Spleen (tissue), 11 donors: ENCODE measurements around the gene KRT15. TPM values are rescaled to one million over a fixed set of nuclear protein-coding genes. Genes with fewer than 3 reads are reported as not detected.

Experiments
- DNase-seq: peaks from one replicate; pipeline ENCODE4 v3.0.0-alpha.2; 2020
- H3K27ac ChIP-seq, 8 donors: fragments of 200-600 bp; sonication (generic) in 7 of 8; 1 replicate in 4 of 8; 2 replicates in 4 of 8; pipeline versions ENCODE4 v1.5.0 to v1.8.0; 2016 to 2021; ENCODE audit warnings: inconsistent platforms in 4 of 8, mild to moderate bottlenecking in 4 of 8, moderate library complexity in 1 of 8
- H3K27me3 ChIP-seq, 7 donors: fragments of 200-600 bp; sonication (generic) in 6 of 7; replicated peaks in 1 of 7; 1 replicate in 4 of 7; 2 replicates in 3 of 7; pipeline versions ENCODE4 v1.5.0 to v1.8.0; 2016 to 2021; ENCODE audit warnings: inconsistent platforms in 3 of 7, mild to moderate bottlenecking in 1 of 7
- H3K36me3 ChIP-seq, 6 donors: fragments of 200-600 bp; sonication (generic) in 5 of 6; 1 replicate in 4 of 6; 2 replicates in 2 of 6; pipeline versions ENCODE4 v1.5.0 to v1.8.0; 2016 to 2021; ENCODE audit warnings: inconsistent platforms in 2 of 6
- H3K4me1 ChIP-seq, 6 donors: fragments of 200-600 bp; sonication (generic) in 5 of 6; 1 replicate in 3 of 6; 2 replicates in 3 of 6; pipeline versions ENCODE4 v1.5.0 to v1.8.0; 2016 to 2021; ENCODE audit warnings: inconsistent platforms in 3 of 6
- H3K4me3 ChIP-seq, 8 donors: fragments of 200-600 bp; sonication (generic) in 7 of 8; 1 replicate in 4 of 8; 2 replicates in 4 of 8; pipeline versions ENCODE4 v1.5.0 to v1.8.0; 2016 to 2021; ENCODE audit warnings: inconsistent platforms in 4 of 8, mild to moderate bottlenecking in 4 of 8, moderate library complexity in 2 of 8
- H3K9me3 ChIP-seq, 8 donors: fragments of 200-600 bp; sonication (generic) in 7 of 8; 1 replicate in 4 of 8; 2 replicates in 4 of 8; pipeline versions ENCODE4 v1.5.0 to v1.8.0; 2016 to 2021; ENCODE audit warnings: inconsistent platforms in 4 of 8
- POLR2A ChIP-seq, 3 donors: fragments of 450-650 bp; IDR thresholded peaks; one replicate each; pipeline ENCODE4 v1.5.1; 2017; ENCODE audit warnings: antibody characterized with exemption in 3 of 3, mild to moderate bottlenecking in 1 of 3
- POLR2AphosphoS5 ChIP-seq, 3 donors: sonication (generic); formaldehyde crosslinking; IDR thresholded peaks; one replicate each; pipeline ENCODE4 v1.5.1; 2017; ENCODE audit warnings: antibody characterized with exemption in 3 of 3
- WGBS, 5 donors: extraction: QIAGEN DNeasy Blood & Tissue Kit in 3 of 5; methylation state at CpG; one replicate each; pipeline versions ENCODE4 v1.1.5 to v1.1.7; 2013 to 2018; 5-methylcytosine and 5-hydroxymethylcytosine counted together
- intact Hi-C: fragments of 100-400 bp; cut with DNase I; formaldehyde crosslinking; loops from one replicate; pipeline ENCODE4 v1.15.0; 2023; ENCODE audit warnings: low total_unique reads
- polyA plus RNA-seq, 3 donors: library from polyadenylated mRNA; stranded (reverse); fragments of 200-250 nt; gene quantifications; one replicate each; pipeline ENCODE4 v1.2.1, GENCODE V29; 2013
- total RNA-seq, 7 donors: library from RNA; depleted of rRNA in 3 of 7; stranded (reverse); fragments of >200 nt in 3 of 7; fragmentation: NEBNext Ultra II Directional in 4 of 7; extraction: Animal tissue kit (Norgen Biotek cat#: 25700) in 4 of 7; gene quantifications; one replicate each; pipeline versions ENCODE4 v1.1.0 to v1.2.1, GENCODE V29; 2016 to 2021
- TF ChIP-seq, protein P1 (sequence below), 11 experiments: fragments of 200-600 bp in 7 of 11; fragments of 450-650 bp in 4 of 11; sonication (generic) in 4 of 11; IDR thresholded peaks in 8 of 11; conservative IDR thresholded peaks in 3 of 11; 1 replicate in 7 of 11; 2 replicates in 4 of 11; pipeline versions ENCODE4 v1.4.0 to v1.8.0; 2016 to 2021; ENCODE audit warnings: antibody characterized with exemption in 11 of 11, inconsistent platforms in 4 of 11, mild to moderate bottlenecking in 1 of 11
- donor health status: healthy with polysubstance abuse.
- donor health status: DM: no; HTN: no; CAD: no; lungs with moderate emphysema.
- donor health status: DM: no; HTN: no; CAD: no.
- donor health status: Bipolar disorder and iron deficiency.
- donor health status: healthy.
- donor health status: DM: no; HTN: no; CAD: no.
- donor health status: DM: yes; HTN: yes; CAD: no.

KRT15 gene
- total and polyA plus RNA-seq, 10 donors = 0.07 to 1.3 (median 0.11) TPM; not detected in 7

DNA sequence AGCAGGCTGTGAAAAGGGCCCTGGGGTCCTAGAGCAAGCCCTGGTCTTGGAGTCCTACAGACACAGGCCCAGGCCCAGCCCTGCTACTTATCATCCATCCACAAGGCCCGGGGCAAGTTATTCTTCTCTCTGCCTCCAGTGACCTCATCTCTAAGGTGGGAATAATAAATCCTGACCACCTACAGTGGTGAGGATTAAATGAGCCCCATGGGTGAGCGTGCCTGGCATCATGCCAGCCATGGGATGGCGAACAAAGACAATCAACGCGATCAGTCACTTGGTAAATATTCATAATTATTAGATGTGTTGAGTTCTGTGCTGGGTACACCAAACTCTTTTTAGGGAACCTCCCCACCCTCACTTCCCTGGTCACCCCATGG lies 5.5 kb downstream of the KRT15 start:
- Histone ChIP-seq H3K36me3 (no peaks in the 10 kb centered on the region), H3K9me3 (no peaks in the 10 kb centered on the region), H3K27ac (no peak overlapping the region), H3K27me3 (peaks cover 0 to 14% (median 0%) of the 10 kb centered on the region in 7 donors), H3K4me1 (peaks cover 0 to 8% (median 3%) of the 10 kb centered on the region in 6 donors), H3K4me3 (peak overlapping the region in 1 of 8 donors; percentile 19)
- WGBS, 5 donors = 83 to 90% (median 87%) methylated on average over 4 to 5 of the region's 5 CpGs
- TF ChIP-seq POLR2A (IDR thresholded peaks at IDR 0.05) (no peak), POLR2AphosphoS5 (IDR thresholded peaks at IDR 0.05) (no peak)
- TF ChIP-seq, protein P1, sequence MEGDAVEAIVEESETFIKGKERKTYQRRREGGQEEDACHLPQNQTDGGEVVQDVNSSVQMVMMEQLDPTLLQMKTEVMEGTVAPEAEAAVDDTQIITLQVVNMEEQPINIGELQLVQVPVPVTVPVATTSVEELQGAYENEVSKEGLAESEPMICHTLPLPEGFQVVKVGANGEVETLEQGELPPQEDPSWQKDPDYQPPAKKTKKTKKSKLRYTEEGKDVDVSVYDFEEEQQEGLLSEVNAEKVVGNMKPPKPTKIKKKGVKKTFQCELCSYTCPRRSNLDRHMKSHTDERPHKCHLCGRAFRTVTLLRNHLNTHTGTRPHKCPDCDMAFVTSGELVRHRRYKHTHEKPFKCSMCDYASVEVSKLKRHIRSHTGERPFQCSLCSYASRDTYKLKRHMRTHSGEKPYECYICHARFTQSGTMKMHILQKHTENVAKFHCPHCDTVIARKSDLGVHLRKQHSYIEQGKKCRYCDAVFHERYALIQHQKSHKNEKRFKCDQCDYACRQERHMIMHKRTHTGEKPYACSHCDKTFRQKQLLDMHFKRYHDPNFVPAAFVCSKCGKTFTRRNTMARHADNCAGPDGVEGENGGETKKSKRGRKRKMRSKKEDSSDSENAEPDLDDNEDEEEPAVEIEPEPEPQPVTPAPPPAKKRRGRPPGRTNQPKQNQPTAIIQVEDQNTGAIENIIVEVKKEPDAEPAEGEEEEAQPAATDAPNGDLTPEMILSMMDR (IDR thresholded peaks at IDR 0.05 in 8 of 11, conservative IDR thresholded peaks at IDR 0.05 in 3 of 11) = no peak
- intact Hi-C loops = no loop called here
- DNase-seq = no peak

- intact Hi-C loops = no loop called here
- no peak for DNase-seq
- H3K27me3 ChIP-seq = peaks cover 0 to 9% (median 0%) of the 10 kb centered on the region in 7 donors
- H3K27ac ChIP-seq = peak overlapping the region in 1 of 8 donors; percentile 18
- peaks cover 0 to 8% (median 3%) of the 10 kb centered on the region in 6 donors for H3K4me1 ChIP-seq
- 33 to 48% (median 37%) methylated on average over 7 of the region's 7 CpGs for WGBS, 5 donors
- TF ChIP-seq POLR2AphosphoS5 (IDR thresholded peaks at IDR 0.05) = no peak
- TF ChIP-seq POLR2A (IDR thresholded peaks at IDR 0.05) = no peak
- TF ChIP-seq, protein P1 (IDR thresholded peaks at IDR 0.05 in 8 of 11, conservative IDR thresholded peaks at IDR 0.05 in 3 of 11) = no peak
- H3K36me3 ChIP-seq = no peaks in the 10 kb centered on the region
- peak overlapping the region in 1 of 8 donors; percentile 19 for H3K4me3 ChIP-seq
- H3K9me3 ChIP-seq = no peaks in the 10 kb centered on the region
Observed at GRCh38 chr17:41512546-41513167, 6.0 kb downstream of the KRT15 start.

- H3K9me3 ChIP-seq = no peaks in the 10 kb centered on the region
- peaks cover 0 to 8% (median 3%) of the 10 kb centered on the region in 6 donors for H3K4me1 ChIP-seq
- no peak overlapping the region for H3K27ac ChIP-seq
- no peak for TF ChIP-seq POLR2A (IDR thresholded peaks at IDR 0.05)
- TF ChIP-seq, protein P1 (IDR thresholded peaks at IDR 0.05 in 8 of 11, conservative IDR thresholded peaks at IDR 0.05 in 3 of 11) = no peak
- TF ChIP-seq POLR2AphosphoS5 (IDR thresholded peaks at IDR 0.05) = no peak
- H3K36me3 ChIP-seq = no peaks in the 10 kb centered on the region
- H3K27me3 ChIP-seq = peaks cover 0 to 6% (median 0%) of the 10 kb centered on the region in 7 donors
- H3K4me3 ChIP-seq = no peak overlapping the region
- intact Hi-C loops = no loop called here
- 79 to 90% (median 84%) methylated on average over 10 of the region's 10 CpGs for WGBS, 5 donors
- DNase-seq = no peak
Observed at GRCh38 chr17:41511716-41512115, 7.0 kb downstream of the KRT15 start.

DNA sequence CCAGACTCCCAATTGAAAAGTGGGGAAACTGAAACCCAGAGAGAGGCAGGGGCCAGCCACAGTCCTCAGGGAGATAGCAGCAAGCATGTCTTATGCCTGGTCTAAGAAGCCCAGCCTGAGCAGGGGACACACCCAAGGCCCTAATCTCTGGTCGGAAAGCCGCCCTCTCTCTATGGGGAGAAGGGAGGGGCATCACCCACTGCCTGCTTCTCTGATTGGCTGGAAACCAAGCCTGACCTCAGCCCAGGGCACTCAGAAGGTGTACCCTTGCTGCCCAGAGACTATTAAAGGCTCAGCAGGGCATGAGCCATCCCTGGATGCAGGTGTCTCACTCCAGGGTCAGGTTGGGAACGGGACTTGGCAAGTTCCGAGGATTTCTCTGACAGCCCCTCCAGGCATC lies 7.6 kb downstream of the KRT15 start:
- H3K9me3 ChIP-seq = no peaks in the 10 kb centered on the region
- H3K4me1 ChIP-seq = peaks cover 0 to 8% (median 3%) of the 10 kb centered on the region in 6 donors
- H3K4me3 ChIP-seq = no peak overlapping the region
- 82 to 89% (median 85%) methylated on average over 4 of the region's 4 CpGs; no CpG with 5 or more reads in 1 of the 5 donors for WGBS, 5 donors
- no peaks in the 10 kb centered on the region for H3K36me3 ChIP-seq
- H3K27me3 ChIP-seq = peaks cover 0 to 6% (median 0%) of the 10 kb centered on the region in 7 donors
- intact Hi-C loops = no loop called here
- DNase-seq = no peak
- H3K27ac ChIP-seq = no peak overlapping the region
- TF ChIP-seq POLR2A (IDR thresholded peaks at IDR 0.05) (no peak), POLR2AphosphoS5 (IDR thresholded peaks at IDR 0.05) (no peak)
- TF ChIP-seq, protein P1 (IDR thresholded peaks at IDR 0.05 in 8 of 11, conservative IDR thresholded peaks at IDR 0.05 in 3 of 11) = no peak
